Muscle layer of duodenum (tissue), 2 donors: ENCODE results near the gene POU5F1.
"Not testable (repeated sequence)": the region's sequence is repeated elsewhere in the genome, so short reads cannot be mapped to it uniquely, and the experiment has no call there.

Source experiments
- H3K27ac ChIP-seq: one replicate; pipeline ENCODE4 v1.7.0; 2013; ENCODE audit warnings: mild to moderate bottlenecking, low read length
- H3K27me3 ChIP-seq: one replicate; pipeline ENCODE4 v1.7.0; 2013; ENCODE audit warnings: low read depth, mild to moderate bottlenecking, control low read depth, low read length
- H3K36me3 ChIP-seq, 2 donors: one replicate each; pipeline ENCODE4 v1.7.0; 2013; ENCODE audit warnings: low read length in 2 of 2, control low read depth in 1 of 2, mild to moderate bottlenecking in 1 of 2; ENCODE audit not compliant: insufficient read depth in 2 of 2, control insufficient read depth in 1 of 2
- H3K4me1 ChIP-seq, 2 donors: one replicate each; pipeline ENCODE4 v1.7.0; 2013; ENCODE audit warnings: low read length in 2 of 2, mild to moderate bottlenecking in 2 of 2, control low read depth in 1 of 2, moderate library complexity in 1 of 2; ENCODE audit not compliant: insufficient read depth in 2 of 2, control insufficient read depth in 1 of 2
- H3K4me3 ChIP-seq, 2 donors: one replicate each; pipeline ENCODE4 v1.7.0; 2013; ENCODE audit warnings: low read length in 2 of 2, low read depth in 1 of 2, mild to moderate bottlenecking in 1 of 2
- H3K9me3 ChIP-seq, 2 donors: one replicate each; pipeline ENCODE4 v1.7.0; 2013; ENCODE audit warnings: low read length in 2 of 2, control low read depth in 1 of 2, mild to moderate bottlenecking in 1 of 2; ENCODE audit not compliant: control insufficient read depth in 1 of 2
- donor health status: healthy.

POU5F1 gene

DNA sequence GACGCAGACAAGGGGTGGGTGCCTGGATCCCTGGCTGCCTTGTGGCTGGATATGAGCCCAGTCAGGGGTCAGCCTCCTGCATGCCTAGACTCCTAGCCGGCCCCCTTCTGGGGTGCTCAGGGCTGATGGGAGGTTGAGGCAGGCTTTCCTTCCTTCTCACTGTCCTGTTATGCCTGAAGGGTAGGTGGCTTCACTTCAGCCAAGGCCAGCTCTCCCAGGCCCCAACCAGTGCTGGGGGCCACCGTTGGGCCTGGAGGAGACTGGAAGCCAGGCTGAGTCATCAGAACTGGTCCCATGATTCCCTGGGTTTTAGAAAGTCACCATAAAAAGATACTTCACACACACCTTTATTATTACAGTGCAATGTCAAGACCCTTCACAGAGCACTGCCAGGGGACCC is 2.9 kb upstream of the POU5F1 start:
- H3K4me1 ChIP-seq = no peaks in the 10 kb centered on the region
- no peak overlapping the region for H3K4me3 ChIP-seq
- H3K9me3 ChIP-seq = no peaks in the 10 kb centered on the region
- H3K27ac ChIP-seq = no peak overlapping the region
- H3K27me3 ChIP-seq = no peaks in the 10 kb centered on the region
- peaks cover 0 to 9% of the 10 kb centered on the region in 2 donors for H3K36me3 ChIP-seq

DNA sequence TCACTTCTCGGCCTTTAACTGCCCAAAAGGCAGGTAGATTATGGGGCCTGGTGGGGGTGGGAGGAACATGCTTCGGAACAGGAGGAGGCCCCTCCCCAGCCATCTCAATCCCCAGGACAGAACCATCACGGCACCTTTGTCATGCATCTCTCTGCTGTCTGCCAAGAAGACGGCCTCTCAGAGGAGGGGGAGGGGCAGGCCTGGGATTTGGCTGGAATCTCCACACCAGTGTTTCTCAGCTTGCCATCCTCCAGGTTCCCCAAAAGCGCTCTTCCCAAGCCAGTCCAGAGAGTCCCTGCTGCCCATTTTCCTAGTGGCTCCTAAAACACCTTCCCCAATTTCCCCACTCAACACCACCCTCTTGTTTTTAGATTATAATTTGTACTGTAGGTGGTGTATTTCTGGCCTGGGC is 2.5 kb upstream of the POU5F1 start:
- Histone ChIP-seq H3K36me3 (peaks cover 0 to 5% of the 10 kb centered on the region in 2 donors), H3K4me3 (no peak overlapping the region), H3K9me3 (no peaks in the 10 kb centered on the region), H3K4me1 (no peaks in the 10 kb centered on the region), H3K27ac (no peak overlapping the region), H3K27me3 (no peaks in the 10 kb centered on the region)

DNA sequence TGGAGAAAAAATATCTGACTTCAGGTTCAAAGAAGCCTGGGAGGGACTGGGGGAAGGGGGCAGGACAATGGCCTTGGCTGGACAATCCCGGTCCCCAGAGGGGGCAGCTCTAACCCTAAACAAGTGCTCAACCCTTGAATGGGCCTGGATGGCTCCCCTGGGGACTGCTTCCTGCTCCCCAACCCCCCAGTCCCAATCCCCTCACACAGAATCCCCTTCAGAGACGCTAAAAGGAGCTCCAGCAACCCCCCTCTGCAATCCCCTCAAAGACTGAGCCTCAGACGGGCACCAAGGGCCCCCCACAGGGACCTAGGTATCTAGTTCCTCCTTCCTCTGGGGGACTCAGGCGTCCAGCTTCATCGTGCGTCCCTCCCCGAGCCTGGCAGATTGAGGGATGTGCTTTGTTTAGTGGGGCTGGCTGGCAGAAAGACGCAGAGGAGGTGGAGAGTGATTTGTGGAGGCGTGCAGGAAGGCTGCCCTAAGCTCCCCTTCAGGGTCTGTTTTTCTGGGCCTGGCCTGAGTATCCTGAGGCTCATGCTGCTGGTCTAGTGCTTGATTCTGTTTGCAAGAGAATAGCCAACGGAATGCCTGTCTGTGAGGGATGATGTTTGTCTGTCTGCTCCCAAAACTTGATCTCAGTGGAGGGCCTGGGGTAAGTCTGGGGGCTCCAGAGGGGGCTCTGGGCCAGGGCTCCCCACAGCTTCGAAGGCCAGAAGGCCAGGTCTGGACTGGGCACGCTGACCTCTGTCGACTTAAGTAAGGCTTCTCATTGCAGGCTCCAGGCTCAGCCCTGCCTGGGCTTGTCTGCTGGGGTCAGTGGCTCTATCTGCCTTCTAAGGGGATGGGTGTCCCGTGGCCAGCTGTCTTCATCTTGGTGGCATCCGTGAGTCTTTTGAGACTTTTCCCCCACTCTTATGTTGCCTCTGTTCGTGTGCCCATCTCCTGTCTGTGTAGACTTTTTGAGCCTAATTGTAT is 1.7 kb upstream of the POU5F1 start:
- H3K27ac ChIP-seq = no peak overlapping the region
- H3K9me3 ChIP-seq = no peaks in the 10 kb centered on the region
- no peaks in the 10 kb centered on the region for H3K36me3 ChIP-seq
- no peaks in the 10 kb centered on the region for H3K4me1 ChIP-seq
- no peak overlapping the region for H3K4me3 ChIP-seq
- H3K27me3 ChIP-seq = no peaks in the 10 kb centered on the region

DNA sequence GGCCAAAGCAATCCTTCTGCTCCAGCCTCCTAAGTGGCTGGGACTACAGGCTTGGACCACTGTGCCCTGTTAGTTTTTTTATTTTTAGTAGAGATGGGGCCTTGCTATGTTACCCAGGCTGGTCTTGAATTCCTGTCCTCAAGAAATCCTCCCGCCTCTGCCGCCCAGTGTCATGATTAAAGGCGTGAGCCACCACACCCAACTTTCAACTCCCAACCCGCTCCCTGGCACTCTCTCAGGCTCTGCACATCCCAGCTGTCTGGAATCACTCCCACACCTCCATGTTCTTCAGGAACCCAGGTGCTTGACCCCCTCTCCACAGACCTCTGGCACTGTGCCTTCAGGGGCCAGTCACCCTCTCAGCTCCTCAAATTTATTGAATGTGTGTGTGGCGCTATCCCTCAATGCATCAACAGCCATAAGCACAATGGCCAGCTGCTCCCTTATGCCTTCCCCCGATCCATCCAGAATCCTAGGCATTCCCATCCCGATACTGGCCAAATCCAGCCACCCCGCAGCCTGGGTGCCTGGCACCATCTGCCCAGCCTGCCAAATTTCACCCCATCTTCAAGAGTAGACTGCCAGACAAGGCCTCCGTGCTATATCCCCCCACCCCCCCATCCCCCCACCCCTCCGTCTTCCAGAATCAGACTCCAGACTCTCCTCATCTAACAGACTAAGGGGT is 647 bp upstream of the POU5F1 start:
- Histone ChIP-seq H3K27ac (no peak overlapping the region), H3K9me3 (no peaks in the 10 kb centered on the region), H3K36me3 (no peaks in the 10 kb centered on the region), H3K4me1 (no peaks in the 10 kb centered on the region), H3K27me3 (no peaks in the 10 kb centered on the region), H3K4me3 (no peak overlapping the region)

DNA sequence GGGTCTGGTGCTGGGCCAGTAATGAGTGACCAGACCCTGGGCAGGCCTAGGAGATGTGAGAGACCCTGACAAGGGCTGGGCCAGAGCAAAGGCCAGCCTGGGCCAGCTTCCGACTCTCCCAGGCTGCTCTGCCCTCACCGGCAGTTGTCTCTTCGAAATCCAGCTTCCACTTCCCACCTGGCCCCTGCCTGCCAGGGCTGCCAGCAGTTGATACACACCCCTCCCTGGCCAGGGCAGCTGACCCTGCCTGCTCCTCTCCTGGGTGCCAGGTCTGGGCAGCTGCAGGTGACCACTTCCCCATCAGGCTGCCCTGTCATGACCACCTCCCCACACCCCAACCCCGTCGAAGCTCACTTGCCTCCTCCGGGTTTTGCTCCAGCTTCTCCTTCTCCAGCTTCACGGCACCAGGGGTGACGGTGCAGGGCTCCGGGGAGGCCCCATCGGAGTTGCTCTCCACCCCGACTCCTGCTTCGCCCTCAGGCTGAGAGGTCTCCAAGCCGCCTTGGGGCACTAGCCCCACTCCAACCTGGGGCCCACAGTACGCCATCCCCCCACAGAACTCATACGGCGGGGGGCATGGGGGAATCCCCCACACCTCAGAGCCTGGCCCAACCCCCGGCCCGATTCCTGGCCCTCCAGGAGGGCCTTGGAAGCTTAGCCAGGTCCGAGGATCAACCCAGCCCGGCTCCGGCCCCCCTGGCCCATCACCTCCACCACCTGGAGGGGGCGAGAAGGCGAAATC is 453 bp downstream of the POU5F1 start:
- not testable (repeated sequence) for H3K4me1 ChIP-seq, H3K27ac ChIP-seq, H3K9me3 ChIP-seq, H3K4me3 ChIP-seq, H3K36me3 ChIP-seq, H3K27me3 ChIP-seq

DNA sequence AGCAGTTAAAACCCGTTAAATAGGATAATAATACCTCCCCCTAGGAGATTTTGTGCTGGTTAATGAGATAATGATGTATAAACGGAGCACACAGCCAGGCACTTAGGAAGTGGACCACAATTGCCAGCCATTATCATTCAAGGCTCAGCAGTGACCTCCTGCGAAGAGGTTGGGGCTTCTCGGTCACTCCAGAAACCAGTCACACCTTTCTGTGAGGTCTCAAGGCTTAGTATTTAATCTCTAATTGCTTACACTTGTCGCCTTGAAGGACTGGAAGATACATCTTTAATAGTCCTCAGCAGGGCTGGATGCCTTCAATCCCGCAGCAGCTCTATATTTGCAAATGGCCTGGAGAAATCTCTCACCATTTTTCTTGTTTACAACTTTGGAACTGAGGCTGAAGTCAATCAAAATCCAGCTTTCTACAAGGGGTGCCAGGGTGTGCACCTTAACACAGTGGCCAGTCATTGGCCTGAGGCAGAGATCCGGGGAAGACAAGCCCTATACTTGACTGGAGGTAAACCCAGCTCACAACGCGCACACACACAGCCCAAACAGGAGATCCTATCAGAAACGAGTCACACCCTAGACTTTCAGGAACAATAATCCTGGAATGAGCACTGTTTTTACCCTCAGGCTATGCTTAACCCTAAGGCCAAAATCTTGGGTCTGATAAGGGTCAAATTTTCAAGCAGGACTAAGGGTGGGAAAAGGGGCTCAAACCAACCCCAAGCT is 1.2 kb downstream of the POU5F1 start:
- Histone ChIP-seq H3K4me1 (no peaks in the 10 kb centered on the region), H3K36me3 (no peaks in the 10 kb centered on the region), H3K27me3 (no peaks in the 10 kb centered on the region), H3K9me3 (no peaks in the 10 kb centered on the region), H3K4me3 (no peak overlapping the region), H3K27ac (no peak overlapping the region)

DNA sequence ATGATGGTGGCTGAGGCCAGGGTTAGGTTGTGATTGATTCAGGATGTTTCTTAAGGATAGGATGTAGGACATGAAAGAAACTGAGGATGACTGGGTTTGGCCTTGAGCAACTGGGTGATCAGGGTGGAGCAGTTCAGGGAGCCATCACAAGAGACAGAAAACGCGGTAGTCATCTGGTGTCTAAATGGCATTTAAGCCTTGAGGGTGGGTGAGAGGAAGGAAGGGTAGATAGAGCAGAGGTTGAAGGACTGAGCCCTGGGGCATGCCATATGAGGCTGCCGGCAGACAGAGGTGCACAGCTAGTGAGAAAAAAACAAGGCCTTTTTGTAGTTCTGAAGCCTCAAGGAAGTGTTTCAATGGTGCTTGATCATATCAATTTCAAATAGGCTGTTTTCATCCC is 1.9 kb downstream of the POU5F1 start:
- Histone ChIP-seq H3K4me3 (no peak overlapping the region), H3K4me1 (no peaks in the 10 kb centered on the region), H3K27ac (no peak overlapping the region), H3K27me3 (no peaks in the 10 kb centered on the region), H3K36me3 (no peaks in the 10 kb centered on the region), H3K9me3 (no peaks in the 10 kb centered on the region)

DNA sequence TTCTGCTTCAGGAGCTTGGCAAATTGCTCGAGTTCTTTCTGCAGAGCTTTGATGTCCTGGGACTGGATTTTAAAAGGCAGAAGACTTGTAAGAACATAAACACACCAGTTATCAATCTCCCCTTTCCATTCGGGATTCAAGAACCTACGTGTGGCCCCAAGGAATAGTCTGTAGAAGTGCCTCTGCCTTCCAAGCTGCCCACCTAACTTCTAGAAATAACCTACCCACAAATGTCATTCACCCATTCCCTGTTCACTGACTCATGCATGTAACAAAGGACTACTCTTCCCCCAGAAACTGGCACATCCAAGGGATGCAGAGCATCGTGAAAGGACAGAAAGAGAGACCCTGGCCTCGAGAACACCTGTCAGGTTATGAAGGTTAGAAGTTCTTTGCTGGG is 4.5 kb downstream of the POU5F1 start:
- Histone ChIP-seq H3K9me3 (no peaks in the 10 kb centered on the region), H3K4me3 (no peak overlapping the region), H3K27ac (no peak overlapping the region), H3K4me1 (no peaks in the 10 kb centered on the region), H3K36me3 (no peaks in the 10 kb centered on the region), H3K27me3 (no peaks in the 10 kb centered on the region)

DNA sequence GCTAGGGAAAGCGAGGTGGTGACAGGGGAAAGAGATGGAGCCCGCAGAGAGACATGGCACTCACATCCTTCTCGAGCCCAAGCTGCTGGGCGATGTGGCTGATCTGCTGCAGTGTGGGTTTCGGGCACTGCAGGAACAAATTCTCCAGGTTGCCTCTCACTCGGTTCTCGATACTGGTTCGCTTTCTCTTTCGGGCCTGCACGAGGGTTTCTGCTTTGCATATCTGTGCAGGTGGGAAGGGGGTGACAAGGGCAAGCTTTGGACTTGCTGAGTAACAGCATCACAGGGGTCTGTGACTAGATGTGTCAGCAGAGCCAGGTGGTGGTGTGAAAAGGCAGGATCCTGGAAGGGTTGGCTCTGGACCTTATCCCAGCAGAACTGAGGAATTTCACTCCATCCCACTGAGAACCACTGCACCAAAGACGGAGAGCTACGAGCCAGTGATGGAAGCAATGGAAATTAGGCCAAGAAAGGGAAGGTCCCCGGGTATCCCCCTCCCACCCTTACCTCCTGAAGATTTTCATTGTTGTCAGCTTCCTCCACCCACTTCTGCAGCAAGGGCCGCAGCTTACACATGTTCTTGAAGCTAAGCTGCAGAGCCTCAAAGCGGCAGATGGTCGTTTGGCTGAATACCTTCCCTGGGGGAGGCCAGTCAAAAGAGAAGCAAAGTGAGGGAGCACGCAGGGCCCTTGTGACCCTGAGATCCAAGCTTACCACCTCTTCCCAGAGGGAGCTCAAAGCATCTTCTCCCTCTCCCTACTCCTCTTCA is 5.2 kb downstream of the POU5F1 start:
- H3K4me3 ChIP-seq, H3K27ac ChIP-seq, H3K4me1 ChIP-seq, H3K27me3 ChIP-seq, H3K36me3 ChIP-seq, H3K9me3 ChIP-seq: not testable (repeated sequence)

DNA sequence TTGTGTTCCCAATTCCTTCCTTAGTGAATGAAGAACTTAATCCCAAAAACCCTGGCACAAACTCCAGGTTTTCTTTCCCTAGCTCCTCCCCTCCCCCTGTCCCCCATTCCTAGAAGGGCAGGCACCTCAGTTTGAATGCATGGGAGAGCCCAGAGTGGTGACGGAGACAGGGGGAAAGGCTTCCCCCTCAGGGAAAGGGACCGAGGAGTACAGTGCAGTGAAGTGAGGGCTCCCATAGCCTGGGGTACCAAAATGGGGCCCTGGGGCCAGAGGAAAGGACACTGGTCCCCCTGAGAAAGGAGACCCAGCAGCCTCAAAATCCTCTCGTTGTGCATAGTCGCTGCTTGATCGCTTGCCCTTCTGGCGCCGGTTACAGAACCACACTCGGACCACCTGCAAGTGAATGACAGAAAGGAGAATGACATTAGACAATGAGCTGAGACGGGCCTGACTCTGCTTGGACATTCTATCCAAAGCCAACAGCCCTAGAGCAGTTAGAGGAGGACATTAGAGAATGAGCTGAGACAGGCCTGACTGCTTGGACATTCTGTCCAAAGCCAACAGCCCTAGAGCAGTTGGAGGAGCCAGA is 5.9 kb downstream of the POU5F1 start:
- H3K4me3 ChIP-seq, H3K4me1 ChIP-seq, H3K9me3 ChIP-seq, H3K27ac ChIP-seq, H3K36me3 ChIP-seq, H3K27me3 ChIP-seq: not testable (repeated sequence)
